BE2C (cell line): ENCODE results near the gene LNX1.

Experiments
- DNase-seq: peaks from one replicate; pipeline ENCODE4 v3.0.0-alpha.2; 2020
- H3K27me3 ChIP-seq: fragments of 250-450 bp; sonication (Bioruptor Pico); 2 replicates; pipeline ENCODE4 v1.5.1; 2020; ENCODE audit warnings: mild to moderate bottlenecking
- H3K36me3 ChIP-seq: fragments of 250-450 bp; sonication (Bioruptor Pico); 2 replicates; pipeline ENCODE4 v1.5.1; 2020; ENCODE audit warnings: mild to moderate bottlenecking
- H3K4me1 ChIP-seq: fragments of 250-450 bp; sonication (Bioruptor Pico); 2 replicates; pipeline ENCODE4 v1.5.1; 2020
- H3K4me3 ChIP-seq: 2 replicates; pipeline ENCODE4 v1.5.1; 2011; ENCODE audit warnings: low read depth, low read length
- H3K9me3 ChIP-seq: fragments of 250-450 bp; sonication (Bioruptor Pico); 2 replicates; pipeline ENCODE4 v1.5.1; 2020
- CTCF ChIP-seq: IDR thresholded peaks from 2 replicates; pipeline ENCODE4 v1.5.1; 2012; ENCODE audit warnings: mild to moderate bottlenecking, low read depth, low read length

The LNX1 gene

GRCh38 chr4:53563824-53564223, 27.5 kb downstream of the LNX1 start:
- H3K36me3 ChIP-seq, result no peaks in the 10 kb centered on the region
- H3K9me3 ChIP-seq, result no peaks in the 10 kb centered on the region
- no peak for DNase-seq
- no peaks in the 10 kb centered on the region for H3K27me3 ChIP-seq
- no peaks in the 10 kb centered on the region for H3K4me1 ChIP-seq
- no peak overlapping the region for H3K4me3 ChIP-seq
- TF ChIP-seq CTCF, result no peak

- no peaks in the 10 kb centered on the region for H3K36me3 ChIP-seq
- DNase-seq, result no peak
- no peaks in the 10 kb centered on the region for H3K9me3 ChIP-seq
- H3K4me3 ChIP-seq, result no peak overlapping the region
- peaks cover 6% of the 10 kb centered on the region; the same call in 1 of the 2 replicates for H3K4me1 ChIP-seq
- no peaks in the 10 kb centered on the region for H3K27me3 ChIP-seq
- no peak for TF ChIP-seq CTCF
Observed at GRCh38 chr4:53562409-53562808, 28.9 kb downstream of the LNX1 start.

GRCh38 chr4:53559021-53559620, 32.2 kb downstream of the LNX1 start:
- TF ChIP-seq CTCF, result no peak
- Histone ChIP-seq H3K27me3 (no peaks in the 10 kb centered on the region), H3K36me3 (no peaks in the 10 kb centered on the region), H3K9me3 (no peaks in the 10 kb centered on the region), H3K4me1 (peaks cover 6% of the 10 kb centered on the region), H3K4me3 (no peak overlapping the region)
- DNase-seq, result no peak

- no peak for DNase-seq
- Histone ChIP-seq H3K4me1 (peaks cover 6% of the 10 kb centered on the region), H3K36me3 (no peaks in the 10 kb centered on the region), H3K9me3 (no peaks in the 10 kb centered on the region), H3K27me3 (no peaks in the 10 kb centered on the region), H3K4me3 (no peak overlapping the region)
- no peak for TF ChIP-seq CTCF
Observed at GRCh38 chr4:53558065-53558801, 33.1 kb downstream of the LNX1 start.

- no peaks in the 10 kb centered on the region for H3K36me3 ChIP-seq
- H3K4me3 ChIP-seq, result no peak overlapping the region
- H3K9me3 ChIP-seq, result no peaks in the 10 kb centered on the region
- DNase-seq, result no peak
- peaks cover 6% of the 10 kb centered on the region for H3K4me1 ChIP-seq
- H3K27me3 ChIP-seq, result no peaks in the 10 kb centered on the region
- TF ChIP-seq CTCF, result no peak
Observed at GRCh38 chr4:53557669-53558064, 33.6 kb downstream of the LNX1 start.

GRCh38 chr4:53556651-53557050, 34.6 kb downstream of the LNX1 start:
- H3K4me1 ChIP-seq, result peaks cover 6% of the 10 kb centered on the region
- H3K9me3 ChIP-seq, result no peaks in the 10 kb centered on the region
- no peak for TF ChIP-seq CTCF
- no peak for DNase-seq
- no peak overlapping the region for H3K4me3 ChIP-seq
- H3K27me3 ChIP-seq, result no peaks in the 10 kb centered on the region
- H3K36me3 ChIP-seq, result no peaks in the 10 kb centered on the region
